ENCODE measurements around the gene PTCD1.

GRCh38 chr7:99409806-99410205 is 28.8 kb downstream of the PTCD1 start:
- TF ChIP-seq HDGF (IDR thresholded peaks at IDR 0.05; ENCODE audit: borderline replicate concordance) (no peak), TARDBP (IDR thresholded peaks at IDR 0.05) (no peak), SP1 (IDR thresholded peaks at IDR 0.05) (no peak), FOXA1 (IDR thresholded peaks at IDR 0.05) (no peak), BHLHE40 (IDR thresholded peaks at IDR 0.05; ENCODE audit: borderline replicate concordance) (no peak), FOXK2 (IDR thresholded peaks at IDR 0.05) (no peak), L3MBTL2 (conservative IDR thresholded peaks at IDR 0.05) (no peak), ELF4 (IDR thresholded peaks at IDR 0.05) (no peak), NFRKB (IDR thresholded peaks at IDR 0.05) (no peak), PKNOX1 (IDR thresholded peaks at IDR 0.05) (no peak)
